Stimulated activated CD4-positive, alpha-beta T cell treated with anti-CD3 and anti-CD28 coated beads, TNF-alpha, amount 100 ng/mL, for 1 hour (primary cell): ENCODE results near the gene OPCML.

Experiments used
- DNase-seq, 3 donors: peaks; one replicate each; pipeline ENCODE4 v3.0.0-alpha.2; 2020; ENCODE audit warnings: low read depth in 3 of 3, low spot score in 1 of 3

Gene OPCML

DNA sequence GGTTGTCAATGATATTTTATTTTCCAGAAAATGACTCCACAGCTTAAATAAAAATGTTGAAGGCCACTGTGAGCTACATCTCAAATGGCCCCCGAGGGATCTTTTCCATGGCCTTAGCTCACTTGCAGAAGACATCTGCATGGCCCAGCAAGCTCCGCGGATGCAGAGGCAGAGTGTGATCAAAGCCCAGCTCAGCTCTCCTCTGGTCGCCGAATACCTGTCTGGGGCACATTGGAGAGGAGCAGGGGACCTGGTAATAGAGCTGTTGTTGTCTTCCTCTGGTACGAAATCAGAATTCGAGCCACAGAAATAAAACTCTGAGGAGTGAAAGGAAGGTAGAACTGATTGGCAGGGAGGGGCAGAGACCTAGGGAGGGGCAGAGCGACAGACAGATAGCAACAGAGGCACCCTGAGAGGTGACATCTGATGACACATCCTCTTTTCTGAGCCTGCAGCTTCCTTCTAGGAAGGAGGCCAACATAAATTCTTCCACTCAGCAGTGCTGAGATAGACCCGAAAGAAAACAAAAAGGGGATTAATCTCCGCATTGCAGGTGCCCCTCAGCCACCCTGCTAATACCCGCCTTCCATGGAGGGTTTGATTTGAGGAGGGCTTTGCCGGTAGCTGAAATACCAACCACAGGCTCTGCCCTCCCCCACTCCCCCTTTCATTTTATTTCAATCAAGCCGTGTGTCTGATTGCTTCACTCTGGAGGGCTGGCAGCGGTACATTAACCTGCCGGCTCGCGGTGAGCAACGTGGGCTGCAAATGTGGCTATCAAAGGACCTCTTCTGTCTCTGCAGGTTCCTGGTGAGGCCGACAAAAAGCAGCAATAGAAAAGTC is 759.4 kb downstream of the OPCML start:
- DNase-seq: no peak

DNA sequence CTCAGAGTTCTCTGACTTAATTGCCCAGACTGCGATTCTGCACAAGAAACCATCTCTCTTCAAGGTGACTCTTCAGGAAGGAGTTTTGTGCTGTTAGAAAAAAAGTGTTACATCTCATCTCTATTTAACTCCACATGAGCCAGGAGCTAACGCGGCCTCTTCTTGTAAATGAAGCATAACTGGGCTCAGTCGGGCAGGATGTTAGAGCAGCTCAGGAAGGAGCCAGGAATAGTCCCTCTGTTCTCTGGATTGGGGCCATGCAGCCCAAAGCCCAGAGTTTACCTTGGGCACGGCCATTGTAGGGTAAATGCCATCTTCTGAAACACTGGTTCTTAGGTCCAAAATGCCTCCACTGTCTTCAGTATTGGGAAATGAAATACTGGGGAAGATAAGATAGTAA is 760.6 kb downstream of the OPCML start:
- no peak for DNase-seq

DNA sequence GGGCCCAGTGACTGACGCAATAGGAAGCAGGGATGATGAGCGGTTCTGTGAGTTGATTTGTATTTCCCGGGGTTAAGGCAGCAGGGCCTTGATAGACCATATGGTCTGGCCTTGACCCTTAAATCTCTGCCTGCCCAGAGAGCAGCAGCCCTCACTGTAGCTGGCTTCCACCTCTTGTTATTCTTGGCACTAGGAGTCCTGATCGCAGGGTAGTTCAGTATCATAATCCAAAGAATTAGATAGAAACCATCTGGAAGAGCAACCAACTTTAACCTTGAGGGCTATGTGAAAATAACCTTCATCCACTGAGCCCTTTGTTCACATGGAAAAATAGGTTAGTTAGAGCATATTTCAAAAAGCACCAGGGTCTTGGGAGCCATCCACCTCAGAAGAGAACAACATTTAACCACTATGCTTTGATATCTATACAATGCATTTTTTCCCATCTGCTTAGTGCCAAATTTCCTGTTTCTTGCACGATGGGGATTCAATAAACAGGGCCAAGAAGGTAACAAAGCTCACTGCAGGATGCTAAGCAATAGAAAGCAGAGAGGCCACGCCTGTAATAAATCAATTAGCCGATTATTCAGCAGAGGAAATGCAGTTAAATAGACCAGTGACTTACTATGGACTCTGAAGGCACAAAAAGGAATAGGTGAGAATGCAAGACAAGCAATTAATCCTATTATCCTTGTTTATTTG is 761.3 kb downstream of the OPCML start:
- DNase-seq: no peak

DNA sequence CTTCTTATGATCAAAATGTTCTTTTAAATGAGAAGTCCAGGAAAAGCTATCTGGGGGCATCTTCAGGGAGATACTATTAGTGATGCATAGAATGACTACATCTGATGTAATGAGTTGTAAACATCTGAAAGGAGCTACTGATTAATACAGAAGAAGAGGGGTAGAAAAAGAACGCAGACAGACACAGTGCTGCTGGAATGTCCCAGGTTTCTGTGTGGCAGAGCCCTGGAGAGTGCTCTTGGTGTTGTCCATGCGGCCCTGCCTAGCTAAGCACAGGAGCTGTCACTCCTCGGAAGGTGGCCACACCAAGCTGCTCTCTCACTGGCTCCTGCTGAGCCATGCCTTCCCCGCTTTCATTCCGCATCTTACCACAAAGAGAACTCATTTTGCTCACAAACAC is 768.8 kb downstream of the OPCML start:
- no peak for DNase-seq

DNA sequence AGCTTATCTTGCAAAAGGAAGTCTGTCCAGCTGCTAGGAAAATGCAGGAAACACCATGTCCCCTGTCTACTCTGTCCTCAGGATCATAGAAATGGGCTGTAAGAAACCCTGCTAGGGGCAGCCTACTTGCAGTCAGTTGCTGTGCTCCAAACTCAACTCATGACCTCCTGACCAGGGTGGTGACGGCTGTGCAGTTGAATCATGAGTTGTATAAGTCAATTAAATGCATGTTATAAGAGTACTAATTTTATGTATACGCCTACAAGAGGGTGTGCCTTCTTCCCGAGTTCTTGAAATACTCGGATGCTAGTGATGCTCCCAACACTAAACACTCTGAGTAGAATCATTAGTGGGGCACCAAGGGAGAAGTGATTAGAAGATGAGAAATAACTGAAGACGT is 776.4 kb downstream of the OPCML start:
- DNase-seq: no peak

DNA sequence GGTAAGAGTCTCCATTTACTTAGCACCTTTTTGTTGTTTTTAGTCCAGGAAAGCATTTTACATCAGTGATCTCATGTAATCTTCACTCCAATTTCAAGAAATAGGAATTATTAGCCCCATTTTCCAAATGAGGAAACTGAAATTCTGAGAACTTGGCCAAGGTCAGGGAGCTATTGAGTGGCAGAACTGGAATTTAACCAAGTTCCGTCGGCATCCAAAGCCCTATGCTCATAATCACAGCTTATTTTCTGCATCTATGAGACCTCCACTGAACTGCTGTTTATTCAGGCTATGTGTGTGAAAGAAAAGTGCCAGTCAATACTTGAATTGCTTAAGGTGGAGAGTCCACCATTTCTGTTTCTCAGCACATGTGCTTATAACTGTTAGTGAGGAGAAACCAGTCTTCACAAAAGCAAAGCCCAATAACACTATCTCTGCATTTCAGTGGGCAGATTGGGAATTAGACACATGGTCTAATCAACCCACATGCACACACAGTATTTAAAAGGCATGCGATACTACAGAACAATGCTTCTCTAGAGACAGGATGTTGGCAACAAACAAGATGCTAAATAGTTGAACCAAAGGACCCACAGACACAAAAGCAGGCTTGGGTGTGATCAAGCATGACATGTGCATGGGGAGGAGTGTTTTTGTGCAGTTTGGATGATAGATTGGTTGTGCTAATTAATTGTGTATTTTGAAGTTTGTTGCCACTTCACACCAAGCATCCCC is 780.6 kb downstream of the OPCML start:
- no peak for DNase-seq

DNA sequence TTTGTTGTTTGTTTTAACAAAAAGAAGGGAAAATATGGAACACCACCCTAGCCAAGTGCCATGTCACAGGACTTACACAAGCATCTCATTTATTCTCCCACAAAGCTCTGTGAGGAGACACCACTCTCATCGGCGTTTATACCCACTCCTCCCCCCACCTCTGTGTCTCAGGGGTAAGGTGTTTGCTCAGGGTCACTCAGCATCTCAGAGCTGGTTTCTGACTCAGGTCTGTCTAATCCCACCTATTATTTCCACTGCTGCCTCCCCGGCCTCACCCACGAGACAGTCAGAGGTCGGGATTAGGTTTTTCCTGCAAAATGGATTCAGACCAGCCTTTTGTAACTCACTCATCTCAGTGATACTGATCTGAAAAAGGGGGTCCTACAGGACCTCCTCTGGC is 786.0 kb downstream of the OPCML start:
- no peak for DNase-seq

DNA sequence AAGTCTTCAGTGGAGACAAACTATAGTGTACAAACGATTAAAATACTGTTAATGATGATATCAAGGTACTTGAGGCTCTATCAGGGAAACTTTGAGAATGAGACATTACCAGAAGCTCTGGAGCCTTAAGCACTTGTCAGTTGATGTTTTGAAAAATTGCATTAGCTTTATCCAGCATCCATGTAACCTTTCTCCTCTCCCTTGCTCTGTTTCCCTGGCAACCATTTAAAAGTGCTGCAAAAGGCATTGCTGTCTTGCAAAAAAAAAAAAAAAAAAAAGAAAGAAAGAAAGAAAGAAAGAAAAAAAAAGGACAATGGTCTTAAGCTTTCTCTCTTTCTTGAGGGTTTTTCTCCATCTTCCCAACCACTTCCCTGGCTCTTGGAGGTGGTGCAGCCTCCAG is 787.0 kb downstream of the OPCML start:
- DNase-seq: no peak

DNA sequence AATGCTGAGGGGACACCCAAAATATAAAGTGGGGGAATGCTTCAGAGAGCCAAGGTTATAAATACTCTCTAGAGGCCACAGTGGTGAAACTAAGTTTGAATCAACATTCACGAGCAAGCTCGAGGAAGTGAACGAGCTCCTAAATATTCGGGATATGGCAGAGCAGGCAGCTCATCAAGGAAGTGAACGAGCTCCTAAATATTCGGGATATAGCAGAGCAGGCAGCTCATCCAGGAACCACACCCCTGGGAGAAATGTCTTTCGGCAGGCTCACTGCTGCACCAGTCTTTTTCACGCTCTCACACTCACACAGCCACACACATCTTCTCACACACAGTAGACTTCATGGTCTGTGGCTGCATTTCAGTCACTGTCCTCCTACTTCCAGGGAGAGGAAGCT is 787.5 kb downstream of the OPCML start:
- DNase-seq: no peak

DNA sequence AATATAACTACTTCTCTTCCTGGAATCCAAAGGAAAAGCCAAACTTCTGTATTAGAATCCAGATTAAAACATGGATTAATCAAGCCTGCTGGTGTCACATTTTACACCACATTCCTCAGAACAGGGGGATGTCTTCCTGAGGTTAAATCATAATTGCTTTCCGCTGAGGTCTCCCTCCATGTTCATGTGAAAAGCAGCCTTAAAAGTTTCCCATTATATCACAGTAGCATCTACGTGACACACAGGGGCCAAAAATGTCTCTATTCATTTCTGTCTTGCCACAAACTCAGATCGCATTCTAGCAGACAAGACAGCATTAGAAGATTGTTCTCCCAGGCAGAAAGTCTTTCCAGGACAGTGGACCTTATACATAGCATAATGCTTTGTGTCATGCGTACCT is 788.7 kb downstream of the OPCML start:
- no peak for DNase-seq

DNA sequence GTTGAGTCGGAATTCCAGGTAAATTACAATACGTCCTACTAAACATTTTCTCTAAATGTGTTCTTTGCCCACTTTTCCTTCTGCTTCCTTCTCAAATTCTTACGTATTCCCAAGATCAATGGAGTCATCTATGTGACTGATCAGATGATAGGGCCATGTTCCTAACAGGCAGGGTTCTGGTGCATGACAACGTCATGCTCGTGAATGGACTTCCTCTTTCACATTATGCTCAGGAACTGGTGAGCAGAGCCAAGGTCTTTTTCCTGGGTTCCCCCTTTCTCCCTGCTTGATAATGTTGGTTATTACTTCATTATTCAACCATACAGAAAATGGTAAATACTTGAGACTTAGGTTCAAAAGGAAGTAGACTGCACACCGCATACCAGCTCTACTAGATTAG is 789.4 kb downstream of the OPCML start:
- DNase-seq: no peak

DNA sequence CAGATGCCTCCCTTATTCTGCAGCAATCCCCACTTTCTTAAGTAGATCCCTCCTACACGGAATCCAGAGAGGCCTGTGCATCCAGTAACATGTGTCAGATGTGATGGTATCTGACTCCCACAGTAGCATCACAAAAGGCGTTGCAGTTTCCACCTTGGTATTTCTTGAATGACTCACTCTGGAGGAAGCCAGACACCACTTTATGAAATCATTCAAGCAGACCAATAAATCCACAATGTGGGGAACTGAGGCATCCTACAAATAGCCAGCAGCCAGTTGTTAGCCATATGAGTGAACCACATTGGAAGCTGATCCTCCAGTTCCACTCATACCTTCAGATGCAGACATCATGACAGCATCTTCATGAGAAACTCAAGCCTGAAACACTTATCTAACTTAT is 798.1 kb downstream of the OPCML start:
- no peak for DNase-seq

DNA sequence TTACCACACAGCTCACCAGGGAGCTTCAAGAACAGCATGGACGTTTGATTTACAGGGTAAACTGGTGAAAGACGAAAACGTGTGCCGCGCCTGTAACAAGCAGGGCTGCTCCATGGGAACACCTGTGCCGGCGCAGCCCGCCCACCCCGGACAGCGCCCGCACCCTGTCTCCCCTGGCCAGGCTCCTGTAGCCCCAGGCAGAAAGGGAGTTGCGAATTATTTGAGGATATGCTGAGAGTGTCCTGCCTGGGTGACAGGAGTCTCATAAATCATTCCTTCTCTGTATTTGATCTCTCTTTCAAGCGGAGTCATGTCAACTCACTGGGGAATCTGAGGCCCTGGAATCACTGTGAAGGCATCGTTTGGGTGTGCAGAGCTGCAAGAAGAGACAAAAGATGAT is 804.3 kb downstream of the OPCML start:
- DNase-seq: no peak

DNA sequence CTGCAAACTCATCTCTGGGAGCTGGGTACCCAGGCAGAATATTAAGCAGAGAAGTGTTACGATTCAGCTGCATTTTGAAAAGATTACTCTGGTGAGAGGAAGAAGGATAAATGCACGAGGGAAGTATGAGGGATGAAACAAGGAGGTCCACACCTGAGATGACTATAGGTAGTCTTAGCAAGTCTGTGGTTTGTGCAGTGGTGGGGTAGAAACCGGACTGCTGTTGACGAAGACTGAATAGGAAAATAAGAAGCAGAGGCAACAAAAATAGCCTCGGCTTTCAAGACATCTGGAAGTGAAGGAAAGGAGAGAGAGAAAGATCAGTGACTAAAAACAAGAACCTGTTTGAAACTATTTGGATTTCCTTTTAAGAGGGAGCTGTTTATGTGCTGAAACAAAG is 810.8 kb downstream of the OPCML start:
- DNase-seq: no peak

DNA sequence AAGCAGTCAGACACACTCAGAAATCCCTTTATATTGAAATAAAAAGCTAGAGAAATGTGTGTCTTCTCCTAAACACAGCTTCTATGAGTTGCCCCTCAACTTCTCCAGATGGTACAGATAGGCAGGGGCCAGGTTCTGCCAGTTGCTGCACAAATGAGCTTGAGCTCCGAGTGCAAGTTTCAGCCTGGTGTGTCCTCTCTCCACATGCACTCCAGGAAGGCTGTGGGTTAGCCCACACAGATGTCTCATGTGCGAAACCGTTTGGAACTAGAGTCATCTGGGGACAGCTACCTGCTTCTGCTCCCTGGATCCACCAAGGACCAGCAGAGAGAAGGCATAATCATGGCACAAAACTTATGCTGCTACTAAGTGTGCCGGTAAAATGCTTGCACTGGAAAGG is 812.6 kb downstream of the OPCML start:
- DNase-seq: no peak

DNA sequence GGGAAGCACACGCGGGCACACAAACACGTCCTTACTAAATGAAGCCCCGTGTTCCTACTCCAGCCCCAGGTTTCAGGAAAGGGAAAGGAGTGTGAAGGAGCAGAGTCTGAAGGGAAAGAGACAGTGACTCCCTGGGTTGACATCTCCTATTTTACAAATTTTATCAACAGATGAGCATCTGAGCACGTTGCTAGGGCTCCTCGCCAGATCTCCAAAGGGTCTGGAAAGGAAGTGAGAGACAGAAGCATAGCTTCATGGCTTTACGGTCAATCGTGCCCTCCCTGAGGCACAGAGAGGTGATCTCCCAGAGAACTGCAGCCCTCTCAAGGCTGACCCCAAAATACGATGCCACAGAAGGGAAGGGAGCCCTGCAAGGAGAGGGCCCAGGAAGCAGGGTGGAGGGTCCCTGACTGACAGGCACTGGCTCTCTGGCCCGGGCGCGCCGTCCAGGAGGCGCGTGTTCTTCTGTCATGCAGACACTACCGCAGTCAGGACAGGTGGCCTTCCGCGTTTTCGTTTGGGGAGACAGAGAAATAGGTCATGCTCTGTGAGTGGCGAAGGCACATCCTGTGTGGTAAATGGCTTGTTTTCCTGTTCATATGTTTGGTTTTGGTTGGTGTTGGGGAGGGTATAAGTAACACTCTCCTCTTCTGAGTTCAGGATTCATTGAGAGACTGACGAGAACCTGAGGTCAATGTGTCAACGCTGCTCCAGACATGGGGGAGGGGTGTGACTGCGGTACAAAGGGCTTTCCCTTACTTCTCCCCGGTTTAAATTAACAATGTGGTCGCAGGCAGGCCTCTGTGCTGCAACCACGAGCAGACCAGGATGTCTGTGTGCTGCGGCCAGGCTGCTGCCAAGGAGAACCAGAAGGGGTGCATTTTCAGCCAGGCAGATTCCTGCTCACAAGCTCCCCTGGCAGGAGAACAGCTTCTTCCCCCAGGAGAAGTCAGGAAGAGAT is 813.3 kb downstream of the OPCML start:
- peak in 2 of 3 donors; percentile 7 to 31 for DNase-seq

DNA sequence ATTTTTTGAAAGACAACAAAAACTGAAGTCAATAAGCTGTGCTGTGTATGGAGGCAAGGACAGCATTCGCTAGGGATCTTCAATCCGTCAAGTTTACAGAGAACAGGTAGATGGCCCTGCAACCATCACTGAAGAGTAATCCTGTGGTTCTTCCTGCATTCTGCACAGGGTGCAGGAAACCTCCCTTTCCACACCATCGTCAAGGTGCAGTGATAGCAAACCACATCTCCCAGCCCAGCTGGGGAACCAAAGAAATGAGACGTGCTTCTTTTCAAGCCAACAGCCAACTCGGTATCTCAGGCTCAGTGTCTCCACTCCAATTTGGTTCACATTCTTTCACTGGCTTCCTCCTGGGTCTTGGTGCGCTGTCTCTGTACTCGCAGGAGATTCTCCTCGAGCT is 814.5 kb downstream of the OPCML start:
- no peak for DNase-seq

DNA sequence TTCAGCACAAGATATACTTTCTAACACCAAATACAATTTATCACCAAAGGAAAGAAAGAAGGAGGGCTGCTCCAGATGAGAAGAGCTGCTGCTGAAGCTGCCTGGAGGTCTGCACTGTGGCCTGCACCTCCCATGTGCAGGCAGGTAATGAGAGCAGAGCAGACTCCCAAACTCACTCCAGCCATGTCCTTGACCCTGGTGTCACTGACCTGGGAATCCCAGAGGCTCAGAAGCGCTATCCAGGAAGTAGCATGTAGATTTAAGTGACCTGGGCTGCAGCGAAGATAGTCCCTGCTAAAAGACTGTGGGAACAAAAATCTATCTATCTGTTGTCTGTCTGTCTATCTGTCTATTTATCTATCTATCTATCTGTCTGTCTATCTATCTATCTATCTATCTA is 816.3 kb downstream of the OPCML start:
- no peak for DNase-seq

DNA sequence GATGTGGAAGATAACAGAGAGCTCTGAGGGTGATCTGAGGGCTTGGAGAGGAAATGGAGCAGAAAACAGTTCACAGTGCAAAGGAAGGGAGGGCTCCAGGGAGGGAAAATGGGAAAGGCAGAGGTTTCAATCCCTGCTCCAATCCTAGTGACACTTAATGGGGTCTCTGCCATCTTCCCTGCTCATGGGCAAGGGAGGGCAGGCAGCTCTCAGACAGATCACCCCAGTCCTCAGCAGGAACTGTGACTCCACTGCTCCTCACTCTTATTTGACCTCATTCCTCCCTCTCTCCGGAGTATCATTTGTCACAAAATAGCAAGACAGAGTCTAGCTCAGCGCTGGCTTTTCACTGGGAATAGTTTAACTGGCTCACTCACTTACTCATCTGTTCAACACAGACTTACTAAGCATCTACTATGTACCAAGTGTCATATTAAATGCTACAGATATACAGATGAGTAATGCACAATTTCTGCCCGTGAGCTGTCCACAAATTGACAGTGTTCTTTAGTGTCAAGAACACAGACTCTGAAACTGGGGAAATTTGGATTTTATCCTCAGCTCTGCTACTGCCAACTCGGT is 817.4 kb downstream of the OPCML start:
- no peak for DNase-seq

DNA sequence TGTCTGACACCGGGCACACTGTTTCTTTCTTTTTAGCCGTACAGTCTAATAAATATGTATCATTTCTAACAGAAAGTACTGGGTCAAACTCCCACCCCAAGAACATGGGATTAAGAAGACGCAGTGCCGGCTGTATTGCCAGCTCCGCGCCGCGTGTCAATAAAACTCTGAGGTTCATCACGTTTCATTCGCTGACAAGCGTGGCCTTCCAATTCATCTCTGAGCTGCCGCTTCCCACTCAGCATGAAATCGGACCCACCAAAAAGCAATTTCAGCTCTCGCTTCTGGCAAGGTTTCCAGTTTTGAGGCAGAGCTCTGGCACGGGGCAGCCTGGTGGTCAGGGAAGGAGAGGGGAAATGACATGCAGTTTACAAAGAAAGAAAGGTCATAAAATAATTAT is 819.8 kb downstream of the OPCML start:
- no peak for DNase-seq
